Keratinocyte (primary cell): ENCODE measurements around the gene RBM18.

Source experiments
- CTCF ChIP-seq, 3 experiments: IDR thresholded peaks in 1 of 3; conservative IDR thresholded peaks in 1 of 3; optimal IDR thresholded peaks in 1 of 3; 2 replicates in 2 of 3; 3 replicates in 1 of 3; pipeline versions ENCODE3 to v1.5.1; 2011; ENCODE audit warnings: low read length in 3 of 3, mild to moderate bottlenecking in 3 of 3, moderate library complexity in 2 of 3, control low read depth in 1 of 3, inconsistent platforms in 1 of 3; ENCODE audit not compliant: insufficient read depth in 2 of 3; ENCODE audit errors: extremely low read depth in 1 of 3
- EZH2 ChIP-seq: IDR thresholded peaks from one replicate; pipeline ENCODE4 v1.6.1; 2012; ENCODE audit warnings: inconsistent platforms, mild to moderate bottlenecking, low read length, moderate library complexity

- TF ChIP-seq CTCF (optimal IDR thresholded peaks at IDR 0.05 in 1 of 3, IDR thresholded peaks at IDR 0.05 in 1 of 3, conservative IDR thresholded peaks at IDR 0.05 in 1 of 3; ENCODE audit: extremely low read depth in 1 of 3, insufficient read depth in 2 of 3, low read length in 3 of 3) (no peak), EZH2 (no peak)
Measured at GRCh38 chr9:122205176-122205575, 59.5 kb downstream of the RBM18 start.
